Caco-2 (cell line): ENCODE data around the gene PTPA. TPM values are rescaled to one million over a fixed set of nuclear protein-coding genes. Genes with fewer than 3 reads are reported as not detected.

Experiments used
- BruUV-seq: library from RNA; stranded (reverse); fragments of 400-500 nt; replicated peaks from 2 replicates; lab custom pipeline; 2021; lab: Mats Ljungman, UMichigan
- CTCF ChIA-PET: fragments of 300-600 bp; sonication (Branson Sonifier 250); formaldehyde crosslinking; loops from one replicate; lab custom pipeline; 2022; ENCODE audit warnings: antibody characterized with exemption; lab: Charles Lee
- POLR2A ChIA-PET: fragments of 300-600 bp; sonication (Branson Sonifier 250); formaldehyde crosslinking; loops from one replicate; lab custom pipeline; 2022; ENCODE audit warnings: antibody characterized with exemption; lab: Charles Lee
- DNase-seq, 2 experiments: peaks; one replicate each; pipeline versions ENCODE4 v3.0.0 to v3.0.0-alpha.2; 2020 to 2022
- H3K27me3 ChIP-seq: replicated peaks from 2 replicates; pipeline ENCODE4 v1.6.0; 2011; ENCODE audit warnings: low read length; ENCODE audit not compliant: control insufficient read depth, insufficient read depth
- H3K36me3 ChIP-seq: 2 replicates; pipeline ENCODE4 v1.5.1; 2011; ENCODE audit warnings: low read length; ENCODE audit not compliant: control insufficient read depth, insufficient read depth
- H3K4me1 ChIP-seq: fragments of 250-450 bp; sonication (Bioruptor Pico); 2 replicates; pipeline ENCODE4 v1.5.1; 2020; ENCODE audit warnings: mild to moderate bottlenecking
- H3K4me3 ChIP-seq: 2 replicates; pipeline ENCODE4 v1.5.1; 2011; ENCODE audit warnings: low read depth, mild to moderate bottlenecking, control low read depth, low read length
- H3K9me3 ChIP-seq: fragments of 250-450 bp; sonication (Bioruptor Pico); 2 replicates; pipeline ENCODE4 v1.5.1; 2020; ENCODE audit warnings: mild to moderate bottlenecking, moderate library complexity
- H3K27ac Mint-ChIP-seq: one replicate; pipeline ENCODE4 v1.8.0; 2022; ENCODE audit warnings: mixed read lengths; ENCODE audit not compliant: unreplicated experiment
- H3K27me3 Mint-ChIP-seq: one replicate; pipeline ENCODE4 v1.8.0; 2022; ENCODE audit warnings: mixed read lengths; ENCODE audit not compliant: insufficient read depth, unreplicated experiment
- H3K36me3 Mint-ChIP-seq: one replicate; pipeline ENCODE4 v1.8.0; 2022; ENCODE audit warnings: mild to moderate bottlenecking, mixed read lengths; ENCODE audit not compliant: insufficient read depth, unreplicated experiment
- H3K4me1 Mint-ChIP-seq: one replicate; pipeline ENCODE4 v1.8.0; 2022; ENCODE audit warnings: low read depth, mixed read lengths; ENCODE audit not compliant: unreplicated experiment
- H3K4me3 Mint-ChIP-seq: one replicate; pipeline ENCODE4 v1.8.0; 2022; ENCODE audit warnings: mild to moderate bottlenecking, moderate library complexity, mixed read lengths; ENCODE audit not compliant: unreplicated experiment
- H3K9me3 Mint-ChIP-seq: one replicate; pipeline ENCODE4 v1.8.0; 2022; ENCODE audit warnings: mixed read lengths; ENCODE audit not compliant: unreplicated experiment
- intact Hi-C: fragments of 100-400 bp; cut with micrococcal nuclease; formaldehyde crosslinking; loops from one replicate; pipeline ENCODE4 v1.10.0; 2022; ENCODE audit not compliant: unreplicated experiment
- total RNA-seq: library from RNA; stranded (reverse); gene quantifications from 2 replicates; pipeline ENCODE4 v1.2.3, GENCODE V29; 2022
- TF ChIP-seq, protein P1 (sequence below), 2 experiments: fragments of 200-600 bp in 1 of 2; IDR thresholded peaks; 1 replicate in 1 of 2; 2 replicates in 1 of 2; pipeline versions ENCODE4 v1.5.1 to v1.8.0; 2011 to 2022; ENCODE audit warnings: antibody characterized with exemption in 1 of 2, control low read depth in 1 of 2, inconsistent platforms in 1 of 2, low read depth in 1 of 2, low read length in 1 of 2, mild to moderate bottlenecking in 1 of 2, moderate library complexity in 1 of 2; ENCODE audit not compliant: insufficient read depth in 1 of 2, severe bottlenecking in 1 of 2, unreplicated experiment in 1 of 2

PTPA gene
- total RNA-seq, 1 experiment from 2014 or later: 100 TPM

DNA sequence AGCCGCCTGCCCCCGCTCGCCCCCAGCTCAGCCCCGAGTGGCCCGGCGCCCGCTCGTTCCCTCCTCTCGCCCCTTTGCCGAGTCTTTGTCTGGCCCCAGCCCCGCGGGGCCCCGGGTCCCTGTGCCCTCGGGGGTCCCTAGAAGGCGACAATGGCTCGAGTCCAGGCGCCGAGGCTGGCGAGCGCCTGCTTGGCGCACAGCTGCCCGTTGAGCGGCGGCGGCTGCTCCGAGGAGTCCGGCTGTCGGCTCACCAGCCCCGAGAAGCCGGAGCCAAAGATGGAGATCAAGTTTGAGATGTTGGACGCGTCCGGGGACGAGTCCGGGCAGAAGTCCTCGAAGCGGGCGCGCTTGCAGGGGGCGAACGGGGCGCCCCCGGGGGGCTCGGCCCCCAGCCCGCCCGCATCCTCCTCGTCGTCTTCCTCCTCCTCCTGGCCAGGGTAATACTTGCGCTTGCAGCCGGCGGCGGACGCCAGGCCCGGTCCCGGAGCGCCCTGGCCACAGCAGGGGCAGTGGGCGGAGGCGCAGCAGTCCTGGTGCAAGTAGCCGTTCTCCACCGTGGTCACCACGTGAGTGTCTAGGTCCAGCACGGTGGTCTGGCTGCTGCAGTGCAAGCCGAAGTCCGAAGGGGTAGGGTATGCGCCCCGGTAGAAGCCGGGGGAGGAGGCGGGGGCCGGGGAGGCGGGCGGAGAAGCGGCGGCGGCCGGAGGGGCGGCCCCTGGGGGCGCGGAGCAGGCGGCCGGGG, 65.7 kb downstream of the PTPA start:
- Histone ChIP-seq H3K36me3 (no peaks in the 10 kb centered on the region), H3K4me3 (peak overlapping the region; percentile 81), H3K4me1 (peaks cover 38% of the 10 kb centered on the region), H3K9me3 (no peaks in the 10 kb centered on the region), H3K27me3 (no peaks in the 10 kb centered on the region)
- BruUV-seq: TSS peak; percentile 89
- peaks cover 21% of the 10 kb centered on the region for H3K4me1 Mint-ChIP-seq
- H3K4me3 Mint-ChIP-seq: peak overlapping the region; percentile 86
- peak in 1 of 2 experiments; percentile 44 for DNase-seq
- TF ChIP-seq, protein P1, sequence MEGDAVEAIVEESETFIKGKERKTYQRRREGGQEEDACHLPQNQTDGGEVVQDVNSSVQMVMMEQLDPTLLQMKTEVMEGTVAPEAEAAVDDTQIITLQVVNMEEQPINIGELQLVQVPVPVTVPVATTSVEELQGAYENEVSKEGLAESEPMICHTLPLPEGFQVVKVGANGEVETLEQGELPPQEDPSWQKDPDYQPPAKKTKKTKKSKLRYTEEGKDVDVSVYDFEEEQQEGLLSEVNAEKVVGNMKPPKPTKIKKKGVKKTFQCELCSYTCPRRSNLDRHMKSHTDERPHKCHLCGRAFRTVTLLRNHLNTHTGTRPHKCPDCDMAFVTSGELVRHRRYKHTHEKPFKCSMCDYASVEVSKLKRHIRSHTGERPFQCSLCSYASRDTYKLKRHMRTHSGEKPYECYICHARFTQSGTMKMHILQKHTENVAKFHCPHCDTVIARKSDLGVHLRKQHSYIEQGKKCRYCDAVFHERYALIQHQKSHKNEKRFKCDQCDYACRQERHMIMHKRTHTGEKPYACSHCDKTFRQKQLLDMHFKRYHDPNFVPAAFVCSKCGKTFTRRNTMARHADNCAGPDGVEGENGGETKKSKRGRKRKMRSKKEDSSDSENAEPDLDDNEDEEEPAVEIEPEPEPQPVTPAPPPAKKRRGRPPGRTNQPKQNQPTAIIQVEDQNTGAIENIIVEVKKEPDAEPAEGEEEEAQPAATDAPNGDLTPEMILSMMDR (IDR thresholded peaks at IDR 0.05; ENCODE audit: insufficient read depth in 1 of 2, low read depth in 1 of 2, low read length in 1 of 2, severe bottlenecking in 1 of 2, unreplicated experiment in 1 of 2): no peak
- CTCF ChIA-PET: interaction anchor here (1.4 kb wide), 1 partner anchor 34 kb away, joined by 7 read pairs; no protein-coding TSS in a partner anchor
- no peaks in the 10 kb centered on the region for H3K9me3 Mint-ChIP-seq
- POLR2A ChIA-PET: interaction anchor here (1.1 to 1.7 kb wide), 4 partner anchors 283 to 449 kb away, joined by 3 to 17 read pairs (median 8); partner anchors contain the start of gene NTMT1
- no peak overlapping the region for H3K27ac Mint-ChIP-seq
- no peaks in the 10 kb centered on the region for H3K27me3 Mint-ChIP-seq
- peaks cover 7% of the 10 kb centered on the region for H3K36me3 Mint-ChIP-seq
- intact Hi-C loops: loop anchor here (5.0 to 10.0 kb wide), 3 partner anchors 155 to 438 kb away; no protein-coding TSS in a partner anchor

DNA sequence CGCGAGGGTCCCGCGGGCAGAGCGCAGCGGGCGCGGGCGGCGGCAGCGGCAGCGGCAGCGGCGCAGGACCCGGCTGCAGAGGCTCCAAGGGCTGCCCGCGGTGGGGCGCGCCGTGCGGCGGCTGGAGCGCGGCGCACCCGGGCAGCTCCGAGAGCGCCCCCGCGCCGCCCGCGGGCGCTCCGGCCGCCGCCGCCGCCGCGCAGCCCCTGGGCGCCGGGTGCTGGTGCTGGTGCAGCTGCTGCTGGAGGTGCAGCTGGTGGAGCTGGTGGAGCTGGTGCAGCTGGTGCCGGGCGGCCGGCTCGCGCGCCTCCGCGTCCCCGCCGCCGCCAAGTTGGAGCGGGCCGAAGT, 66.2 kb downstream of the PTPA start:
- POLR2A ChIA-PET: interaction anchor here (0.6 to 1.7 kb wide), 10 partner anchors 13 to 449 kb away, joined by 3 to 17 read pairs (median 6); partner anchors contain the start of gene NTMT1
- Histone ChIP-seq H3K4me3 (peak overlapping the region; percentile 81), H3K9me3 (no peaks in the 10 kb centered on the region), H3K27me3 (no peaks in the 10 kb centered on the region), H3K36me3 (no peaks in the 10 kb centered on the region), H3K4me1 (peaks cover 43% of the 10 kb centered on the region)
- CTCF ChIA-PET: interaction anchor here (0.6 to 1.4 kb wide), 5 partner anchors 35 to 447 kb away, joined by 3 to 7 read pairs (median 6); no protein-coding TSS in a partner anchor
- no peaks in the 10 kb centered on the region for H3K27me3 Mint-ChIP-seq
- TF ChIP-seq, protein P1 (IDR thresholded peaks at IDR 0.05; ENCODE audit: insufficient read depth in 1 of 2, low read depth in 1 of 2, low read length in 1 of 2, severe bottlenecking in 1 of 2, unreplicated experiment in 1 of 2): no peak
- H3K9me3 Mint-ChIP-seq: no peaks in the 10 kb centered on the region
- DNase-seq: no peak
- intact Hi-C loops: loop anchor here (5.0 to 10.0 kb wide), 3 partner anchors 155 to 437 kb away; no protein-coding TSS in a partner anchor
- no TSS peak for BruUV-seq
- peaks cover 27% of the 10 kb centered on the region for H3K4me1 Mint-ChIP-seq
- peak overlapping the region; percentile 89 for H3K4me3 Mint-ChIP-seq
- peaks cover 12% of the 10 kb centered on the region for H3K36me3 Mint-ChIP-seq
- no peak overlapping the region for H3K27ac Mint-ChIP-seq

DNA sequence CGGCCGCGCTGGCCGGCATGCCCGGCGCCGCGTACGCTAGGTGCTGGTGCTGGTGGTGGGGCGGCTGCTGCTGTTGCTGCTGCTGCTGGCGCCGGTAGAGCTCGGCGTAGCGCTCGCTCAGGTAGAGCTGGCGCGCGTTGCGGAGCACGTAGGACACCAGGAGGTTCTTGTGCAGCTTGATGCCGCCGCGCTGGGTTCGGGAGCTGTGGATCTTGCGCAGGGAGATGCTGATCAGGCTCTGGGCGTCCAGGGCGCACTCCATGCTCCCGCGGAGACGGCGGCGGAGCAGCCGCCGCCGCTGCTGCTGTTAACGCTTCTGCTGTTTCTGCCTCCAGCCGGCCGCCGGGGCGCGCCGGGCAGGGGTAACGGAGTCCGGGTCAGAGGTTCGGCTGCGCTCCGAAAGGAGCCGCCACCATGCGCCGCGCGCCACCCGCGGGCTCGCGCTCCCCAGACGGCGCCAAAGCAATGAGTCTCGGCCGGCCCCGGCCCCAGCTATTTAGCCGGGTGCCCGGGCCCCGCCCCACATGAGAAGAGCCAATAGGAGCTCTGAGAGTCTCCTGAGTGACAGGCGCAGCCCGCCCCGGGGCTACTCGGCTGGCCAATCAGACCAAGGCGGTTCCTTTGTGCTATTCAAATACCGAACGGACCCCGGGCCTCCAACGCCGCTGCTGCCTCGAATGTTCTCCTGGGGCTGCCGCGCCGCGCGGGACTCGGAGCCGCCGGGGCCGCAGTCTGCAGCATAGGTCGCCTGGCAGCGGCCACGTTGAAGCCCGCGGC, 66.8 kb downstream of the PTPA start, which contains the start of gene IER5L:
Gene IER5L, minus strand, starts transcription at position 471 of the 777 bp plus-strand sequence. Its CDS starts 209 bp downstream, at position 262.
- H3K36me3 ChIP-seq: no peaks in the 10 kb centered on the region
- H3K4me3 ChIP-seq: peak within 1 kb of the TSS; percentile 81
- CTCF ChIA-PET: interaction anchor here (0.6 to 1.4 kb wide), 7 partner anchors 11 to 446 kb away, joined by 3 to 7 read pairs (median 3); no protein-coding TSS in a partner anchor
- Mint-ChIP-seq H3K9me3 (no peaks in the 10 kb centered on the region), H3K27ac (peak within 1 kb of the TSS; percentile 30), H3K27me3 (no peaks in the 10 kb centered on the region), H3K4me3 (peak within 1 kb of the TSS; percentile 89), H3K36me3 (peaks cover 12% of the 10 kb centered on the region), H3K4me1 (peaks cover 27% of the 10 kb centered on the region)
- no peaks in the 10 kb centered on the region for H3K9me3 ChIP-seq
- POLR2A ChIA-PET: interaction anchor here (0.5 to 1.7 kb wide), 25 partner anchors 11 to 586 kb away, joined by 3 to 17 read pairs (median 5); partner anchors contain the start of genes DOLPP1, NTMT1 and TBC1D13
- no peaks in the 10 kb centered on the region for H3K27me3 ChIP-seq
- TF ChIP-seq, protein P1 (IDR thresholded peaks at IDR 0.05; ENCODE audit: insufficient read depth in 1 of 2, low read depth in 1 of 2, low read length in 1 of 2, severe bottlenecking in 1 of 2, unreplicated experiment in 1 of 2): no peak
- BruUV-seq: no TSS peak
- intact Hi-C loops: loop anchor here (2.0 to 10.0 kb wide), 4 partner anchors 25 to 437 kb away; no protein-coding TSS in a partner anchor
- peaks cover 49% of the 10 kb centered on the region for H3K4me1 ChIP-seq
- peak; percentile 97 for DNase-seq
